Activated CD4-positive, CD25-positive, alpha-beta regulatory T cell treated with anti-CD3 and anti-CD28 coated beads, Interleukin-2, amount 50 U/mL, for 72 hours (primary cell): ENCODE measurements around the gene TOPORS.

Experiments used
- DNase-seq: peaks from one replicate; pipeline ENCODE4 v3.0.0; 2021

Gene TOPORS

GRCh38 chr9:32500768-32501167 is 51.6 kb downstream of the TOPORS start:
- DNase-seq = no peak

- no peak for DNase-seq
Measured at GRCh38 chr9:32497921-32498320, 54.5 kb downstream of the TOPORS start.

GRCh38 chr9:32490601-32491000 is 61.8 kb downstream of the TOPORS start:
- no peak for DNase-seq
